Endothelial cell of umbilical vein (primary cell): Measurements from ENCODE around the gene ITGA5. TPM values are rescaled to one million over a fixed set of nuclear protein-coding genes. Genes with fewer than 3 reads are reported as not detected.

ENCODE experiments used
- BruUV-seq: library from RNA; stranded (reverse); fragments of 400-500 nt; replicated peaks from 2 replicates; lab custom pipeline; 2021; lab: Mats Ljungman, UMichigan
- CTCF ChIA-PET: fragments of 300-600, 350-600 bp; sonication (Branson Sonifier 250); formaldehyde crosslinking; loops from one replicate; lab custom pipeline; 2021; ENCODE audit warnings: antibody characterized with exemption, inconsistent platforms; lab: Charles Lee
- POLR2A ChIA-PET: fragments of 300-600, 350-600 bp; sonication (Branson Sonifier 250); formaldehyde crosslinking; loops from one replicate; lab custom pipeline; 2021; ENCODE audit warnings: antibody characterized with exemption, inconsistent platforms; lab: Charles Lee
- DNase-seq: peaks from one replicate; pipeline ENCODE4 v3.0.0-alpha.2; 2011; ENCODE audit warnings: low read depth, low spot score
- FAIRE-seq: peaks from 2 replicates; lab custom pipeline; 2011; peaks lifted over from hg19 to GRCh38; lab: Jason Lieb, UNC
- H2AFZ ChIP-seq: 2 replicates; pipeline ENCODE4 v1.6.0; 2012; ENCODE audit warnings: low read depth, low read length, control low read depth, inconsistent platforms
- H3K27ac ChIP-seq: 2 replicates; pipeline ENCODE4 v1.5.1; 2011; ENCODE audit warnings: low read depth, mild to moderate bottlenecking, control low read depth, low read length, moderate library complexity; ENCODE audit not compliant: insufficient read depth
- H3K27me3 ChIP-seq, 2 experiments: 2 replicates each; pipeline versions ENCODE4 v1.6.0 to v1.6.1; 2011; ENCODE audit warnings: low read length in 2 of 2, mixed read lengths in 1 of 2; ENCODE audit not compliant: control insufficient read depth in 2 of 2, insufficient read depth in 2 of 2
- H3K36me3 ChIP-seq, 2 experiments: 2 replicates in 1 of 2; 3 replicates in 1 of 2; pipeline ENCODE4 v1.5.1; 2011; ENCODE audit warnings: low read length in 2 of 2, mild to moderate bottlenecking in 1 of 2, moderate library complexity in 1 of 2; ENCODE audit not compliant: control insufficient read depth in 2 of 2, insufficient read depth in 2 of 2; ENCODE audit errors: extremely low read depth in 1 of 2
- H3K4me1 ChIP-seq: 3 replicates; pipeline ENCODE4 v1.5.1; 2011; ENCODE audit warnings: mild to moderate bottlenecking, low read length; ENCODE audit not compliant: control insufficient read depth, insufficient read depth; ENCODE audit errors: extremely low read depth
- H3K4me2 ChIP-seq: 2 replicates; pipeline ENCODE4 v1.6.1; 2011; ENCODE audit warnings: low read length, control low read depth, mixed read lengths; ENCODE audit not compliant: insufficient read depth
- H3K4me3 ChIP-seq, 3 experiments: fragments of 200-600 bp in 1 of 3; sonication (generic), shearing (Covaris generic) in 1 of 3; replicated peaks in 1 of 3; 2 replicates each; pipeline ENCODE4 v1.5.1; 2011 to 2016; ENCODE audit warnings: control low read depth in 3 of 3, low read length in 3 of 3, mild to moderate bottlenecking in 2 of 3, inconsistent platforms in 1 of 3, low read depth in 1 of 3, moderate library complexity in 1 of 3; ENCODE audit not compliant: insufficient read depth in 1 of 3
- H3K79me2 ChIP-seq: 2 replicates; pipeline ENCODE4 v1.6.0; 2012; ENCODE audit warnings: low read length, inconsistent platforms; ENCODE audit not compliant: control insufficient read depth, insufficient read depth
- H3K9ac ChIP-seq: replicated peaks from 2 replicates; pipeline ENCODE3; 2011; ENCODE audit warnings: low read length, control low read depth; ENCODE audit not compliant: insufficient read depth; ENCODE audit errors: extremely low read depth
- H3K9me1 ChIP-seq: replicated peaks from 3 replicates; pipeline ENCODE4 v1.6.0; 2011; ENCODE audit warnings: mild to moderate bottlenecking, low read length; ENCODE audit not compliant: control insufficient read depth, insufficient read depth; ENCODE audit errors: extremely low read depth
- H3K9me3 ChIP-seq: replicated peaks from 2 replicates; pipeline ENCODE4 v1.5.1; 2012; ENCODE audit warnings: low read length, inconsistent platforms; ENCODE audit not compliant: control insufficient read depth, insufficient read depth
- H4K20me1 ChIP-seq: replicated peaks from 2 replicates; pipeline ENCODE3; 2011; ENCODE audit warnings: mild to moderate bottlenecking, low read length; ENCODE audit not compliant: control insufficient read depth, insufficient read depth; ENCODE audit errors: extremely low read depth
- CTCF ChIP-seq, 2 donors: IDR thresholded peaks; 1 replicate in 1 of 2; 2 replicates in 1 of 2; pipeline ENCODE4 v1.5.1; 2011; ENCODE audit warnings: low read length in 2 of 2, mild to moderate bottlenecking in 2 of 2, moderate library complexity in 2 of 2, control low read depth in 1 of 2, inconsistent platforms in 1 of 2, low read depth in 1 of 2; ENCODE audit not compliant: insufficient read depth in 1 of 2; ENCODE audit errors: extremely low read depth in 1 of 2
- EZH2 ChIP-seq: IDR thresholded peaks from 2 replicates; pipeline ENCODE4 v1.6.1; 2012; ENCODE audit warnings: borderline replicate concordance, low read depth, mild to moderate bottlenecking, moderate library complexity, low read length, inconsistent platforms; ENCODE audit not compliant: severe bottlenecking
- FOS ChIP-seq: IDR thresholded peaks from 2 replicates; pipeline ENCODE4 v1.6.1; 2011; ENCODE audit warnings: mild to moderate bottlenecking, low read length, moderate library complexity, borderline replicate concordance; ENCODE audit not compliant: insufficient read depth
- GATA2 ChIP-seq: IDR thresholded peaks from 2 replicates; pipeline ENCODE4 v1.7.0; 2011; ENCODE audit warnings: low read depth, mild to moderate bottlenecking, moderate library complexity, mixed read lengths, low read length; ENCODE audit not compliant: insufficient read length, insufficient read depth
- JUN ChIP-seq: IDR thresholded peaks from 2 replicates; pipeline ENCODE4 v1.6.1; 2011; ENCODE audit warnings: borderline replicate concordance, low read depth; ENCODE audit not compliant: insufficient read length, insufficient read depth
- MYC ChIP-seq: IDR thresholded peaks from one replicate; pipeline ENCODE4 v1.6.1; 2011; ENCODE audit warnings: mild to moderate bottlenecking, low read depth, low read length
- POLR2A ChIP-seq: IDR thresholded peaks from 2 replicates; pipeline ENCODE4 v1.6.1; 2012; ENCODE audit warnings: low read depth, mild to moderate bottlenecking, control low read depth, low read length
- POLR2AphosphoS5 ChIP-seq: IDR thresholded peaks from 2 replicates; pipeline ENCODE4 v1.6.1; 2012; ENCODE audit warnings: low read depth, mild to moderate bottlenecking, control low read depth, low read length, moderate library complexity; ENCODE audit not compliant: insufficient read depth
- dilution Hi-C: fragments of 300-500 bp; cut with MboI; formaldehyde crosslinking; loops from one replicate; pipeline ENCODE4 v1.15.0; 2019; ENCODE audit warnings: low sequenced_read_pairs; ENCODE audit not compliant: extremely low pct_ligation_motif_present
- intact Hi-C: fragments of 100-400 bp; cut with micrococcal nuclease; formaldehyde crosslinking; loops from one replicate; pipeline ENCODE4 v1.10.0; 2022
- polyA plus RNA-seq, 4 experiments: library from polyadenylated mRNA; depleted of rRNA in 3 of 4; stranded (reverse) in 3 of 4; unstranded in 1 of 4; fragments of >200 nt; gene quantifications; 2 replicates each; pipeline versions ENCODE4 v1.2.1 to v1.2.3, GENCODE V29; 2011 to 2012; ENCODE audit warnings: missing spikeins in 1 of 4
- total RNA-seq: library from RNA; stranded (reverse); gene quantifications from 2 replicates; pipeline ENCODE4 v1.2.3, GENCODE V29; 2021
- TF ChIP-seq, protein P1 (sequence below): IDR thresholded peaks from 2 replicates; pipeline ENCODE4 v1.6.1; 2011; ENCODE audit not compliant: insufficient read depth, insufficient read length

ITGA5 gene
- total and polyA plus RNA-seq, 2 donors (not counting 3 experiments of a cell fraction or from before 2014, with no cell fraction given) = 657 to 938 TPM

DNA sequence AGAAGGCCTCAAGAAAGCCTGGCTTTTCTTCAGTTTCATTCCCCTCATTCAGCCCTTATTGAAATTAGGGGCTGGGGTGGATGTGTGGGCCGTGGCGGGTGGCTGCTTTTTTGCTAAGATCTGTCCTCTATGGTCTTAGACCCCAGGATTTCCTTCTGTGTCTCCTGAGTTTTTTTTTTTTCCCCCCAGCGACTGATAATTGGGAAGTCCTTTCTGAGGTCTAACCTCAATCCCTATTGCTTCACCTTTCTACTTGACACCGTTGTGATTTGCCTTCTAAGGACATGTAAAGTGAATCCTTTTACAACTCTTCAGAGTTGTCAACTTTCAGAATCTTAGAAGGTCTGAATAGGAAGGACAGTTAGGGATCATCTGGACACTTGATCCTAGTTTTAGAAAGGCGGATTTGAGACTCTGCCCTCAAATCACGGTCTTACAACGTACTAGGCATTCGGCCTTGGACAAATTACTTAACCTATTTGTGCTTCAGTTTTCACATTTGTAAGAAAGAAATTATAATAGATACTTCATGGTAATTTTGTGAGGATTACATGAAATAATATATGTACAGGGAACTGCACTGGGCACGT is 59.2 kb downstream of the ITGA5 start:
- Histone ChIP-seq H2AFZ (peak overlapping the region; percentile 74), H3K27ac (peak overlapping the region; percentile 82), H3K9me3 (no peaks in the 10 kb centered on the region), H3K27me3 (no peaks in the 10 kb centered on the region), H3K4me1 (peaks cover 27% of the 10 kb centered on the region), H3K4me3 (peak overlapping the region in 2 of 3 experiments; percentile 1 to 35), H4K20me1 (no peaks in the 10 kb centered on the region), H3K9me1 (no peaks in the 10 kb centered on the region), H3K79me2 (no peaks in the 10 kb centered on the region), H3K9ac (peak overlapping the region; percentile 65), H3K4me2 (peak overlapping the region; percentile 6), H3K36me3 (no peaks in the 10 kb centered on the region)
- TSS peak; percentile 77 for BruUV-seq
- FAIRE-seq = no peak
- dilution Hi-C loops = no loop called here
- TF ChIP-seq POLR2AphosphoS5 = no peak
- no peak for TF ChIP-seq FOS
- TF ChIP-seq JUN = no peak
- TF ChIP-seq GATA2 = no peak
- no peak for TF ChIP-seq MYC
- TF ChIP-seq POLR2A = no peak
- TF ChIP-seq, protein P1, sequence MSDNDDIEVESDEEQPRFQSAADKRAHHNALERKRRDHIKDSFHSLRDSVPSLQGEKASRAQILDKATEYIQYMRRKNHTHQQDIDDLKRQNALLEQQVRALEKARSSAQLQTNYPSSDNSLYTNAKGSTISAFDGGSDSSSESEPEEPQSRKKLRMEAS = no peak
- no peak for TF ChIP-seq EZH2
- no peak for TF ChIP-seq CTCF (IDR thresholded peaks at IDR 0.05; ENCODE audit: extremely low read depth in 1 of 2, insufficient read depth in 1 of 2, low read depth in 1 of 2, low read length in 2 of 2)
- ChIA-PET POLR2A (interaction anchor here (1.2 to 1.3 kb wide), 2 partner anchors 35 to 79 kb away, joined by 7 to 11 read pairs; partner anchors contain the start of genes CBX5, COPZ1 and HNRNPA1), CTCF (interaction anchor here (0.7 to 7.8 kb wide), 15 partner anchors 9 to 375 kb away, joined by 3 to 61 read pairs (median 8); partner anchors contain the start of genes CBX5, COPZ1, HNRNPA1 and HOXC10)
- DNase-seq = no peak
- intact Hi-C loops = loop anchor here (1.0 to 10.0 kb wide), 8 partner anchors 24 to 355 kb away; partner anchors contain the start of genes CBX5, COPZ1, HNRNPA1 and HOXC8
